Right atrium auricular region (tissue), 2 donors: ENCODE data around the gene LAYN. TPM values are rescaled to one million over a fixed set of nuclear protein-coding genes. Genes with fewer than 3 reads are reported as not detected.

Experiments used
- DNase-seq: peaks from one replicate; pipeline ENCODE4 v3.0.0-alpha.2; 2019; ENCODE audit warnings: low spot score
- H3K27ac ChIP-seq, 2 donors: fragments of 200-600 bp; sonication (generic); 1 replicate in 1 of 2; 2 replicates in 1 of 2; pipeline ENCODE4 v1.5.1; 2016 to 2019
- H3K27me3 ChIP-seq, 2 donors: fragments of 200-600 bp; sonication (generic); one replicate each; pipeline versions ENCODE4 v1.5.1 to v1.6.0; 2017 to 2019
- H3K36me3 ChIP-seq: fragments of 200-600 bp; sonication (generic); one replicate; pipeline ENCODE4 v1.5.1; 2016
- H3K4me1 ChIP-seq, 2 donors: fragments of 200-600 bp; sonication (generic); one replicate each; pipeline versions ENCODE4 v1.5.1 to v1.6.0; 2017 to 2019
- H3K4me3 ChIP-seq, 2 donors: fragments of 200-600 bp; sonication (generic); 1 replicate in 1 of 2; 2 replicates in 1 of 2; pipeline ENCODE4 v1.5.1; 2017 to 2019; ENCODE audit warnings: mild to moderate bottlenecking in 1 of 2, moderate library complexity in 1 of 2
- H3K9me3 ChIP-seq, 2 donors: fragments of 200-600 bp; sonication (generic); one replicate each; pipeline ENCODE4 v1.5.1; 2019
- CTCF ChIP-seq, 2 donors: fragments of 200-600 bp; sonication (generic); IDR thresholded peaks; one replicate each; pipeline ENCODE4 v1.5.1; 2019; ENCODE audit warnings: antibody characterized with exemption in 2 of 2
- total RNA-seq, 2 donors: library from RNA; depleted of rRNA; stranded (reverse); fragments of >200 nt; gene quantifications; one replicate each; pipeline ENCODE4 v1.1.0, GENCODE V29; 2016

The LAYN gene
- total RNA-seq, 2 donors from 2014 or later, result 5.9 to 12.3 TPM

- no peaks in the 10 kb centered on the region for H3K4me1 ChIP-seq
- no peak for TF ChIP-seq CTCF (IDR thresholded peaks at IDR 0.05)
These were observed 8.7 kb upstream of the LAYN start for GRCh38 chr11:111531687-111532364.

GRCh38 chr11:111532365-111532709 is 8.2 kb upstream of the LAYN start:
- DNase-seq, result no peak
- Histone ChIP-seq H3K9me3 (no peaks in the 10 kb centered on the region), H3K4me3 (no peak overlapping the region), H3K4me1 (no peaks in the 10 kb centered on the region), H3K27me3 (no peaks in the 10 kb centered on the region), H3K27ac (no peak overlapping the region), H3K36me3 (no peaks in the 10 kb centered on the region)
- no peak for TF ChIP-seq CTCF (IDR thresholded peaks at IDR 0.05)

More at GRCh38 chr11:111531687-111532364, 8.7 kb upstream of the LAYN start:
- Histone ChIP-seq H3K36me3 (no peaks in the 10 kb centered on the region), H3K9me3 (no peaks in the 10 kb centered on the region), H3K27me3 (no peaks in the 10 kb centered on the region), H3K27ac (no peak overlapping the region), H3K4me3 (no peak overlapping the region)
- DNase-seq, result no peak

- Histone ChIP-seq H3K27me3 (no peaks in the 10 kb centered on the region), H3K4me1 (peaks cover 0 to 8% of the 10 kb centered on the region in 2 donors)
- no peak for TF ChIP-seq CTCF (IDR thresholded peaks at IDR 0.05)
These were observed 5.2 kb upstream of the LAYN start for GRCh38 chr11:111535281-111535680.

GRCh38 chr11:111537336-111537860 is 3.1 kb upstream of the LAYN start:
- H3K4me3 ChIP-seq, result no peak overlapping the region
- no peaks in the 10 kb centered on the region for H3K27me3 ChIP-seq
- no peak overlapping the region for H3K27ac ChIP-seq
- H3K9me3 ChIP-seq, result no peaks in the 10 kb centered on the region
- H3K4me1 ChIP-seq, result peaks cover 0 to 26% of the 10 kb centered on the region in 2 donors
- DNase-seq, result no peak
- no peaks in the 10 kb centered on the region for H3K36me3 ChIP-seq
- no peak for TF ChIP-seq CTCF (IDR thresholded peaks at IDR 0.05)

More at GRCh38 chr11:111535281-111535680, 5.2 kb upstream of the LAYN start:
- Histone ChIP-seq H3K4me3 (no peak overlapping the region), H3K9me3 (no peaks in the 10 kb centered on the region), H3K36me3 (no peaks in the 10 kb centered on the region), H3K27ac (no peak overlapping the region)
- DNase-seq, result no peak

- H3K9me3 ChIP-seq, result no peaks in the 10 kb centered on the region
- no peak overlapping the region for H3K27ac ChIP-seq
- no peaks in the 10 kb centered on the region for H3K27me3 ChIP-seq
- no peak overlapping the region for H3K4me3 ChIP-seq
- peaks cover 0 to 26% of the 10 kb centered on the region in 2 donors for H3K4me1 ChIP-seq
- no peak for TF ChIP-seq CTCF (IDR thresholded peaks at IDR 0.05)
- H3K36me3 ChIP-seq, result no peaks in the 10 kb centered on the region
- no peak for DNase-seq
These were observed 2.0 kb upstream of the LAYN start for GRCh38 chr11:111538407-111539114.
